ENCODE data around the gene PPP2R5C. TPM values are rescaled to one million over a fixed set of nuclear protein-coding genes. Genes with fewer than 3 reads are reported as not detected.

Gene PPP2R5C
- total and polyA plus RNA-seq, 4 experiments from 2014 or later: 273 to 620 (median 431) TPM

DNA sequence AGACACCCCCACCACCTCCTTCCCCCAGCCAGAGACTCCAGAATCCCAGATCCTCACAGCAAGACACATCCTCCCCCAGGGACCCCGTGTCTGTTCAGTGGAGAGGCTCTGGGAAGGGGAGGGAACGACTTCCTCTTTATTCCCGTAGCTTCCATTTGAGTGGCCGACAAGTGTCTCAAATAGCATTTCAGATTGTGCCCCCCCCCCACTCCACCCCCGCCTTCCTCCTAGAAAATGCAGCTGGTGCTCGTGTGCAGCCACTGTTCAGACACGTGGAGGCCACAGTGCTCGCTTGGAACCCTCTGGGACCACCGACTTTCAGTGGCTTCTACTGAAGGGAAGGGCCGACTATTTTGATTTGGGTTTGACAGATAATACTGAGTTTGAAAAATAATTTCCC is 14.3 kb downstream of the PPP2R5C start:
- Mint-ChIP-seq H3K4me3 (no peak overlapping the region), H3K36me3 (peaks cover 0 to 3% of the 10 kb centered on the region in 2 donors), H3K27ac (peak overlapping the region in 2 of 7 donors; percentile 66 to 71), H3K4me1 (peaks cover 20 to 52% (median 38%) of the 10 kb centered on the region in 4 donors), H3K27me3 (no peaks in the 10 kb centered on the region), H3K9me3 (no peaks in the 10 kb centered on the region)
- Histone ChIP-seq H3K4me3 (ENCODE audit: low read length in 2 of 2) (no peak overlapping the region), H3K36me3 (ENCODE audit: insufficient read depth, low read length) (no peaks in the 10 kb centered on the region), H3K27ac (ENCODE audit: low read depth, low read length) (no peak overlapping the region), H3K9me3 (ENCODE audit: control insufficient read depth in 1 of 2, low read length in 2 of 2) (no peaks in the 10 kb centered on the region), H3K27me3 (ENCODE audit: insufficient read depth, low read length) (no peaks in the 10 kb centered on the region), H3K4me1 (ENCODE audit: insufficient read depth, low read length) (peaks cover 12% of the 10 kb centered on the region)
- no peak for DNase-seq
- ChIA-PET POLR2A (ENCODE audit: partially characterized antibody) (interaction anchor here (0.6 to 1.3 kb wide), 2 partner anchors 44 to 48 kb away, joined by 3 read pairs; no protein-coding TSS in a partner anchor), CTCF (ENCODE audit: partially characterized antibody) (no interaction called here)
- intact Hi-C loops (cut with micrococcal nuclease): no loop called here

DNA sequence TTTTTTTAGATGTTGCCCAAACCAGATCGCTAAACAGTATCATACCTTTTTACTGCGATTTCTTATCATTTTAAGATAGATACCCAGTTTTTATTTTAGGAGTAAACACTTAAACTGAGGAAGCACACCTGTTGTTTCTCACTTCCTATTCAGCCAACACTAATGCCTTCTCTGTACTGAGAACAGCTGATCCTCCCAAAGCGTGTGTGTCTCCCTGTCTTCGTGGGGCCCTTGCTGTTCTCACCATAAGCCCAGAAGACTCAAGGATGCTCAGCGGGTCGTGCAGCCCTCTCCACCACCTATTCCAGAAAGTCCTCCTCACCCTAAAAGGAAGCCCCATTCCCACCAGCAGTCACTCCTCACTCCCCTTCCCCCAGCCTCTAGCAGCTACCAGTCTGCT is 14.8 kb downstream of the PPP2R5C start:
- DNase-seq: no peak
- Histone ChIP-seq H3K4me1 (ENCODE audit: insufficient read depth, low read length) (peaks cover 10% of the 10 kb centered on the region), H3K36me3 (ENCODE audit: insufficient read depth, low read length) (no peaks in the 10 kb centered on the region), H3K4me3 (ENCODE audit: low read length in 2 of 2) (no peak overlapping the region), H3K27ac (ENCODE audit: low read depth, low read length) (no peak overlapping the region), H3K27me3 (ENCODE audit: insufficient read depth, low read length) (no peaks in the 10 kb centered on the region), H3K9me3 (ENCODE audit: control insufficient read depth in 1 of 2, low read length in 2 of 2) (no peaks in the 10 kb centered on the region)
- CTCF ChIA-PET (ENCODE audit: partially characterized antibody): interaction anchor here (0.7 to 1.2 kb wide), 3 partner anchors 11 to 67 kb away, joined by 3 to 4 read pairs (median 3); no protein-coding TSS in a partner anchor
- no peak overlapping the region for H3K4me3 Mint-ChIP-seq
- POLR2A ChIA-PET (ENCODE audit: partially characterized antibody): interaction anchor here (0.6 to 1.3 kb wide), 2 partner anchors 44 to 47 kb away, joined by 3 read pairs; no protein-coding TSS in a partner anchor
- no peaks in the 10 kb centered on the region for H3K27me3 Mint-ChIP-seq
- no peaks in the 10 kb centered on the region for H3K9me3 Mint-ChIP-seq
- H3K4me1 Mint-ChIP-seq: peaks cover 18 to 48% (median 36%) of the 10 kb centered on the region in 4 donors
- peaks cover 0 to 1% of the 10 kb centered on the region in 2 donors for H3K36me3 Mint-ChIP-seq
- peak overlapping the region in 2 of 7 donors; percentile 32 to 53 for H3K27ac Mint-ChIP-seq
- intact Hi-C loops (cut with micrococcal nuclease): no loop called here

DNA sequence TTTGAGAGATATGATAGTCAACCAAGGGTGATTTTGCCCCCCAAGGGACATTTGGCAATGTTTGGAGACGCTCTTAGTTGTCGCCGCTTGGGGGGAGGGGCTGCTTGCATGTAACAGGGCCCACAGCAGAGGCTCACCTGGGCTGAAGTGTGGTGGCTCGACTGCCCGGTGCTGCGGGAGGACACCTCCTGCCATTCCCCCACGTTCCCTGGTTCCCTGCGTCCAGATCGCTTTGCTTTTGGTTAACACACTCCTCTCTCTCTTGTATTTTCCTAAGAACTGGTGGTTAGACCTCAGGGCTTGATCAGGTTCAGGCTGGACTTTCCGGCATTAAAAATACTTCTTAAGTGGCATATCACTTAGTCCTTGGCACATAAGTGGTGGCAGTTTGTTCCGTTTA is 18.9 kb downstream of the PPP2R5C start:
- POLR2A ChIA-PET (ENCODE audit: partially characterized antibody): interaction anchor here (0.5 to 2.0 kb wide), 10 partner anchors 9 to 86 kb away, joined by 3 to 45 read pairs (median 5); no protein-coding TSS in a partner anchor
- no peaks in the 10 kb centered on the region for H3K36me3 ChIP-seq (ENCODE audit: insufficient read depth, low read length)
- Mint-ChIP-seq H3K4me1 (peaks cover 12 to 31% (median 21%) of the 10 kb centered on the region in 4 donors), H3K27me3 (no peaks in the 10 kb centered on the region), H3K27ac (peak overlapping the region in 5 of 7 donors; percentile 45 to 83 (median 62)), H3K9me3 (no peaks in the 10 kb centered on the region), H3K4me3 (peak overlapping the region; percentile 64 to 80 (median 74)), H3K36me3 (no peaks in the 10 kb centered on the region)
- H3K4me3 ChIP-seq (ENCODE audit: low read length in 2 of 2): no peak overlapping the region
- CTCF ChIA-PET (ENCODE audit: partially characterized antibody): interaction anchor here (1.3 to 1.6 kb wide), 2 partner anchors 9 to 74 kb away, joined by 5 to 10 read pairs; no protein-coding TSS in a partner anchor
- DNase-seq: no peak
- no peaks in the 10 kb centered on the region for H3K27me3 ChIP-seq (ENCODE audit: insufficient read depth, low read length)
- intact Hi-C loops (cut with micrococcal nuclease): loop anchor here (2.0 kb wide), 1 partner anchor 42 kb away; no protein-coding TSS in a partner anchor
- no peaks in the 10 kb centered on the region for H3K9me3 ChIP-seq (ENCODE audit: control insufficient read depth in 1 of 2, low read length in 2 of 2)
- no peak overlapping the region for H3K27ac ChIP-seq (ENCODE audit: low read depth, low read length)
- peaks cover 8% of the 10 kb centered on the region for H3K4me1 ChIP-seq (ENCODE audit: insufficient read depth, low read length)

DNA sequence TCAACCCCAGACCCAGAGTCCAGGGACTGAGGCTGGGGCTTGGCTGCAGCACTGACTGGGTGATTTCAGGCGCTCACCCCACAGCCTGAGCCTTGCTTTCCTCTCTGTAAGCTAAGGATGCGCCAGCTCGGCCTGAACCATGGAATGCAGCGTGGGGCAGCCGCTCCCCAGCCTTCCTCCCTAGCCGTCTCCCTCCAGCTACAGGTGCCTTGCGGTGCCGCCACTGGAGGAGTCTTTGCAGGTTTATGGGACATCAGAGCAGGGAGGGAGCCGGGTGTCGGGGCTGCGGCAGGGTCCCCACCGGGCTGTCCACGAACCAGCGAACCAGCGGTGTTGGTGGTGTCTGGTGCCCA is 19.4 kb downstream of the PPP2R5C start:
- ChIA-PET POLR2A (ENCODE audit: partially characterized antibody) (interaction anchor here (0.5 to 2.0 kb wide), 13 partner anchors 10 to 86 kb away, joined by 3 to 45 read pairs (median 4); no protein-coding TSS in a partner anchor), CTCF (ENCODE audit: partially characterized antibody) (interaction anchor here (1.3 to 1.6 kb wide), 2 partner anchors 10 to 74 kb away, joined by 5 to 10 read pairs; no protein-coding TSS in a partner anchor)
- peak overlapping the region in 2 of 7 donors; percentile 42 to 45 for H3K27ac Mint-ChIP-seq
- no peaks in the 10 kb centered on the region for H3K36me3 ChIP-seq (ENCODE audit: insufficient read depth, low read length)
- no peaks in the 10 kb centered on the region for H3K9me3 Mint-ChIP-seq
- no peaks in the 10 kb centered on the region for H3K9me3 ChIP-seq (ENCODE audit: control insufficient read depth in 1 of 2, low read length in 2 of 2)
- H3K27ac ChIP-seq (ENCODE audit: low read depth, low read length): peak overlapping the region; percentile 8
- H3K27me3 Mint-ChIP-seq: no peaks in the 10 kb centered on the region
- H3K4me1 ChIP-seq (ENCODE audit: insufficient read depth, low read length): peaks cover 8% of the 10 kb centered on the region
- no peaks in the 10 kb centered on the region for H3K27me3 ChIP-seq (ENCODE audit: insufficient read depth, low read length)
- H3K4me3 ChIP-seq (ENCODE audit: low read length in 2 of 2): no peak overlapping the region
- H3K4me1 Mint-ChIP-seq: peaks cover 13 to 28% (median 21%) of the 10 kb centered on the region in 4 donors
- DNase-seq: no peak
- intact Hi-C loops (cut with micrococcal nuclease): loop anchor here (2.0 kb wide), 1 partner anchor 42 kb away; no protein-coding TSS in a partner anchor
- H3K36me3 Mint-ChIP-seq: no peaks in the 10 kb centered on the region
- H3K4me3 Mint-ChIP-seq: peak overlapping the region; percentile 64 to 80 (median 74)

DNA sequence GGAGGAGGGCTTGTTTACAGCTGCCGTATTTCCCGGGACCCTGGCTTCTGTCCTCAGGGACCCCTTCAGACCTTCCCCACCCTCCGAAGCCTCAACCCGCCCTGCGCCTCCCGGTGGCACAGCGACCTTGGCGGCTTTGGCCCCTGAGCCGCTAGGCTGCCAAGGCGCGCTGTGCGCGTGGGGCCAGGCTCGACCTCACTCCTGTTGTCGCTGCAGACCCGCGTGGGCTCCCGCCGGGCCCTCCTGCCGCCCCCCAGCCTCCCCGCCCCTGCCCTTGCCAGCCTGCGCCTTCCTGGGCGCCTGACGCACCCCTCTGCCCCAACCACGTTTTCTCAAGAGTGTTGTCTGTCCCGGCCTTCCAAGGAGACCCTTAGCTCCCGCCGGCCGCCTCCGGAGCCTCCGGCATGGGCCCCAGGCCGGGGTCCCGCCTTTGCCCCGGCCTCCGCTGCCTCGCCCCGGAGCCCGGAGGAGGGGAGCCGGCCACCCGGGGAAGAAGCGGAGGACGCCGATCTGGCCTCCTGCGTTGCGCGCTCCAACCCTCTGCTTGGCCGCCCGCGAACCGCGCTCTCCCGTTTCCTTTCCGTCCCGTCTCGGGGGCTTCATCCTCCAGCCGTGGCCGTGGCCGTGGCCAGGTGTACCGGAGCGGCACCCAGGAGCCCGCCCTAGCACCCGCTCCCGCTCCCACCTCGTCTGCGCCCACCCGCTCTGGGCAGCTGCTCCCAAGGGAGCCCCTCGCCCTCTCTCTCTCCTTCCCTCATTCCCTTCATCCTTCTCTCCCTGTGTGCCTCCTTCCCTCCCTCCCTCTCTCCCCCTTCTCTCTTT is 19.9 kb downstream of the PPP2R5C start:
- Histone ChIP-seq H3K4me3 (ENCODE audit: low read length in 2 of 2) (peak overlapping the region; percentile 11 to 45), H3K4me1 (ENCODE audit: insufficient read depth, low read length) (peaks cover 8% of the 10 kb centered on the region), H3K36me3 (ENCODE audit: insufficient read depth, low read length) (no peaks in the 10 kb centered on the region), H3K9me3 (ENCODE audit: control insufficient read depth in 1 of 2, low read length in 2 of 2) (no peaks in the 10 kb centered on the region), H3K27me3 (ENCODE audit: insufficient read depth, low read length) (no peaks in the 10 kb centered on the region), H3K27ac (ENCODE audit: low read depth, low read length) (peak overlapping the region; percentile 8)
- intact Hi-C loops (cut with micrococcal nuclease): loop anchor here (2.0 kb wide), 1 partner anchor 41 kb away; no protein-coding TSS in a partner anchor
- H3K27me3 Mint-ChIP-seq: no peaks in the 10 kb centered on the region
- ChIA-PET POLR2A (ENCODE audit: partially characterized antibody) (interaction anchor here (0.9 to 2.0 kb wide), 12 partner anchors 11 to 59 kb away, joined by 3 to 45 read pairs (median 4); no protein-coding TSS in a partner anchor), CTCF (ENCODE audit: partially characterized antibody) (interaction anchor here (1.3 to 1.6 kb wide), 2 partner anchors 11 to 75 kb away, joined by 5 to 10 read pairs; no protein-coding TSS in a partner anchor)
- peak overlapping the region; percentile 67 to 86 (median 74) for H3K4me3 Mint-ChIP-seq
- no peaks in the 10 kb centered on the region for H3K36me3 Mint-ChIP-seq
- H3K9me3 Mint-ChIP-seq: no peaks in the 10 kb centered on the region
- peak overlapping the region in 4 of 7 donors; percentile 25 to 83 (median 38) for H3K27ac Mint-ChIP-seq
- peaks cover 12 to 26% (median 21%) of the 10 kb centered on the region in 4 donors for H3K4me1 Mint-ChIP-seq
- DNase-seq: peak in 4 of 5 donors; percentile 26 to 41 (median 34)

DNA sequence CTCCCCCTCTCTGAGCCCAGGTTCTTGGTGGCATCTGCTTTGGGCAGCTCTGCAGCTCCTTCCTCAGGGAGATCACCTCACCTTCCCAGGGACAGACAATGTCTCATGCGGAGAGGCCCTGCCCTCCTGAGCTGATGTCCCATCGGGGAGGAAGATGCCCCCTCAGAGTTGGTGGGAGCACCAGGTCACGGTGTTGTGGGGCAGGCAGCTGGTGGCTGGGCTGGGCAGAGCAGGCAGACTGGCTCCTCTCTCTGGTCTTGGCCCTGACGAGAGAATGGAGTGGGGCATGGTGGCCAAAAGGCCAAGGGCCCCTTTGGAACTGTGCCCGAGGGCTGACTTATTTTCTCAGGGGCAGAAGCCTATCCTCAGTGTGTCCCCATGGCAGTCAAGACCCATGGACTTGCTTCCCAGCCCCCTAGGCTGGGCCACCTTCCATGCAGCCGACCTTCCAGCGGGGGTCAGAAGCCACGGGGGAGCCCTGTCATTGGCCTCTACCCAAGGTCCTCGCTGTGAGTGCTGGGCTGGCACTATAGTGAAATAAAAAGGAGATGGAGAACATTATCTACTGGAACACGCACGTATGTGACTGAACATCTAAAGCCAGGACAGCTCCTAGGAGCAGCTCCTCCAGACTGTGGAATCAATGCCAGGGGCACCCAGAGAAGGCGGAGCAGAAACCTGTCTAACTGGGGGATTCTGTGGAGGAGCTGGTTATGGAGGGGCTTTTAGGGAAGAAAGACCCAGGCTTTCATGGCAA is 21.9 kb downstream of the PPP2R5C start:
- H3K4me1 ChIP-seq (ENCODE audit: insufficient read depth, low read length): peaks cover 8% of the 10 kb centered on the region
- no peak overlapping the region for H3K4me3 ChIP-seq (ENCODE audit: low read length in 2 of 2)
- H3K36me3 Mint-ChIP-seq: peaks cover under 1 to 4% of the 10 kb centered on the region in 2 donors
- DNase-seq: no peak
- intact Hi-C loops (cut with micrococcal nuclease): no loop called here
- H3K27me3 Mint-ChIP-seq: no peaks in the 10 kb centered on the region
- POLR2A ChIA-PET (ENCODE audit: partially characterized antibody): interaction anchor here (0.6 to 1.8 kb wide), 6 partner anchors 15 to 60 kb away, joined by 3 to 8 read pairs (median 4); no protein-coding TSS in a partner anchor
- H3K9me3 Mint-ChIP-seq: no peaks in the 10 kb centered on the region
- no peaks in the 10 kb centered on the region for H3K36me3 ChIP-seq (ENCODE audit: insufficient read depth, low read length)
- CTCF ChIA-PET (ENCODE audit: partially characterized antibody): interaction anchor here (1.1 to 1.8 kb wide), 3 partner anchors 13 to 76 kb away, joined by 5 to 8 read pairs (median 6); no protein-coding TSS in a partner anchor
- H3K27me3 ChIP-seq (ENCODE audit: insufficient read depth, low read length): no peaks in the 10 kb centered on the region
- H3K27ac Mint-ChIP-seq: peak overlapping the region in 5 of 7 donors; percentile 23 to 76 (median 37)
- H3K4me1 Mint-ChIP-seq: peaks cover 10 to 22% (median 18%) of the 10 kb centered on the region in 4 donors
- H3K4me3 Mint-ChIP-seq: peak overlapping the region in 6 of 8 donors; percentile 26 to 63 (median 50)
- H3K27ac ChIP-seq (ENCODE audit: low read depth, low read length): no peak overlapping the region
- H3K9me3 ChIP-seq (ENCODE audit: control insufficient read depth in 1 of 2, low read length in 2 of 2): no peaks in the 10 kb centered on the region
